Measurements from ENCODE around the gene GCK.

The GCK gene

DNA sequence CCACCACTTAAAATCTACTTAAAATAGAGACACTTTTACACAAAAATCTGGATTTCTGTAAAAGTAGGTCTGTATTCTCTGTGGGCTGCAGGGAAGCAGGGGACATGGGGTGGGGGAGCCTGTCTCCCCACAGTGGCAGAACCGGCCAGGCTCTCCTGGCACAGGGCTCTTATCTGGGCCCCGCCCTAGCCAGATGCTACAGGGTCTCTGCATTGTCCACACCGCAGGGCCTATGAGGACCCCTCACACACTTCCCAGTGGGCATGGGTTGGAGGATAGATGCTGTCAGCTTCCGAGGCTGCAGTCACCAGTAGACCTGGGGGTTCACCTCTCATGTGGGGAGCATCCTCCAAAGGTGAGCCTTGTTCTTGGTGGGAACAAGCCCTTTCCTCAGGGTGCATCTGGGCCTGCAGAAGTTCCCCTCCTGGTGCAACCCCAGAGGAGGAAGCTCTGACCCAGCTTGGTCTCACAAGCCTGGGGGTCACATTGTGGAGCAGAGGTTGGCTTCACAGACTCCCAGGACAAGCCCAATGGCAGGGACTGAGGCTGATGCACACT lies 32.7 kb downstream of the GCK start:
- DNase-seq (ENCODE audit: low spot score) (no peak), FAIRE-seq (peak; percentile 27)

DNA sequence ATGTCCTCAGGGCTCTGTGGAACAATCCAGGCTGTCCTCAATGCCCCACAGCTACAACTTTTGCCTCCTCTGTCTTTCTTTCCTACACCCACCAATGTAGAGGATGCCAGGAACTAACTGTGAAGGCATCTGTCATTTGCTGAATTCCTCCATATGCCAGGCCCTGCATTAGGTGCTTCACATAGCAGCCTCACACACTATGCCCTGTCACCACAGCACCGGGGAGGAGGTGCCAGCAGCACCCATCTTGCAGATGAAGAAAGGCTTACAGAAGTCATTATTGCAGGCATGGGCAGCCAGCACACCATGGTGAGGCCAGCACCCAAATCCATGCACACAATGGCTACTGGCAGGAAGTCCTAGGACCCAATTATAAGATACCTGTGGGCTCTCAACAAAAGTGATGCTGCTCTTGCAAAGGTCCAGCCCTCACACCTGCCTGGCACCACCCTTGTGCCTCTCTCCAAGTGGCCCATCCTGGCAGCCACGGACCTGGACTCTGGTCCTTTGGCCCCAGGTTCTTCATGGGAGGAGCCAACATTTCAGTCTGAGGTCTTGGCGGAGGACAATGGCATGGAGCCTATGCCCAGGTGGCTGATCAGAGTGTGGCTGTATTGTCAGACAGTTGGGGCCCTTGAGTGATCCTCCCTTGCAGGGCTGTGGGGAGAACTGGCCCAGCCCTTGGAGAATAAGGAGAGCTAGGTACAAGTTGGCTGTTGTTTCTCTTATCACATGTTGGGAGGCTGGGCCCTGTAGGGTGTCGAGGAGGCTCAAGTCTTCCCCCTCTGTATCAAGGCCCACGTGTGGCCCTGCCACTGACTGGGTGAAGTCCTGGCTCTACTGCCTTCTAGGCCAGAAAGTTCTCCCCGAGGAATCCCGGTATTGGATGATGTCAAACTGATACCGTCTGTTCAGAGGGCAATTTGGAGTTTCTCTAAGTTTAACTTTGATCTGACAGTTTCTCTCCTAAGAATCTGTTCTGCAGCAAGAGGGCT lies 33.8 kb downstream of the GCK start:
- DNase-seq (ENCODE audit: low spot score) = no peak
- FAIRE-seq = peak; percentile 63

DNA sequence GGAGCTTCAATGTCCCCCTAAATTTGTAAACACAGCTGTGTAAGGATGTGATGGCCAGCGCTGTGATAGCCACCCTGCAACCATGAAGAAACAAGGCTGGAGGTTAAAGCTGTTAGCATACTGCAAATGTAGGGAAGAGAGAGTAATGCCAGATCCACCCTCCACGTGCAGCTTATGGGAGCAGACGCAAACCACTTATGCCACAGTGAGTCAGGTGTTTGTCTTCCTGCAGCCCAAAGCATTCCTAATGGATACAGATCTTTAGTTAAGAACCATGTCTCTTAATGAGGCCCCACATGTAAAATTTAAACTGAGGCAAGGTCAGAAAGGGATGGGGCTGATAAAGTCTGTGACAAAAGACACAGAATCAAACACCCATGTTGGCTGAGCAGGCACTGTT lies 34.5 kb downstream of the GCK start:
- DNase-seq (ENCODE audit: low spot score) = no peak

DNA sequence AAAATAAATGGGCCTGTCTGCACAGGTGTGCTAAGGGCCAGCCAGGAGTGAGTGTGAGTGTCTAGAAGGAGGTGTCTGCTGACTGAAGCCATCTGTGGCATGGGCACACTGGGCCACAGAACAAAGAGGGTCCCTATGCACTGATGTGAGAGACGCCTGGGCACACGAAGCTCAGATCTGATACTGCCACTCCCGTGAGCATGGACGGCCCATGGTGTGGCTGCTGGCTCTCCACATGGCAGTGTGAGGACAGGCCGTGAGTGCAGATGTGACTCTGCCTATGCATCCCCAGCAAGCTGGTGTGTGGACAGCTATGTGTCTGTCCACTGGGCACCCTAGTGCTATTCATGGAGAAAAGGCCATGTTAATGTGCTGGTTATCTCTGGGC lies 35.3 kb downstream of the GCK start:
- no peak for FAIRE-seq

More for the DNA sequence above, 34.5 kb downstream of the GCK start:
- FAIRE-seq = no peak

DNA sequence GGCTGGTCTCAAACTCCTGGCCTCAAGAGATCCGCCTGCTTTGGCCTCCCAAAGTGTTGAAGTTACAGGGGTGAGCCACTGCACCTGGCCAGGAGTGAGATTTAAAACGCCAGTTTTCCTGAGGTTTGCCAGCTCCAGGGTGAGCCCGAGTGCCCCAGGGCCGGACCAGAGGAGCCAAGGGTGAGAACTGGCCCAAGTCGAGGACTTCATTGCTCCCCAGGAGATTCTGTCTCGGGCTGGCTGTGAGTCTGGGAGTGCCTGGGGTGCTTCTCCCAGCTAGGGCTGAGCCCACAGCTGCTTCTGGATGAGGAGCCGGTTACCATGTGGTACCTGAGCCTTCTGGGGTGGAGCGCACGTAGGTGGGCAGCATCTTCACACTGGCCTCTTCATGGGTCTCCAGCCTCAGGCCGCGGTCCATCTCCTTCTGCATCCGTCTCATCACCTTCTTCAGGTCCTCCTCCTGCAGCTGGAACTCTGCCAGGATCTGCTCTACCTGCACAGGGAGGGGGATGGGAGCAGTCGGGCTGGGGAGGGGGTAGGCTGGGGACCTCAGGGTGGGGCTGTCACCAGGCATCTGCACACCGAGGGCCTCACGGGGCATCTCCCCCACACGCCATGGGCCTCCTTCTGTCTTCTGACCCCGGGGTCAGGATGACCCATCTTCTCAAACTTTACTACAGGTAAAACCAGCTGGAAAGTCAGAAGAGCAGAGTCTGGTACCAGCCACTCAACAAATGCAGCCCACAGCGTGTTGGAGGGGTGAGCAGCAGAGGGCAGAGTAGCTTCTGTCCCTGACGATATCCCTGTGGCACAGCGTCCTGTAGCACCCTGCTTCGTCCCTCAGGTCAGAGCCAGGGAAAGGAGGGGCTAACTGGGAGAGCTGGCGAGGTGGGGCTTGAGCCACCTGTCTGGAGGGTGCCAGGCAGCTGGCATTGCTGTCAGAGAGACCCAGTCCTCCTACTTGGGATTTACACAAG lies 36.0 kb downstream of the GCK start:
- peak; percentile 63 for FAIRE-seq

More for the DNA sequence above, 35.3 kb downstream of the GCK start:
- no peak for DNase-seq (ENCODE audit: low spot score)

DNA sequence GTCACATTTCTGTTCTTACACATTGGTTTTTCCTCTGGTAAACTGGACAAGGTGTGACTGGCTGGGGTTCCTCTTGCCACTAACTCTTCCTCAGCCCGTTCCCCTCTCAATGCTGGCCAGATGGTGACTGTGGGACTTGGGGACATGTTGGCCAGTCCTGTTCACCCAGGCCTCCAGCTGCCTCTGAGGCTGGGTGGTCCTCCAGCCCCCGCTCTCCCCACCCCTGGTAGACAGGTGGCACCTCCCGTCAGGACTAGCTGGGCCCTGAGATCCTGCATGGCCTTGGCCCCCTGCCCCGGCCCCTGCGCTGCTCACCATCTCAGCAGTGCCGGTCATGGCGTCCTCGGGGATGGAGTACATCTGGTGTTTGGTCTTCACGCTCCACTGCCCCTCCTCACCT lies 37.3 kb downstream of the GCK start:
- FAIRE-seq = peak; percentile 55
- DNase-seq (ENCODE audit: low spot score) = no peak

More for the DNA sequence above, 36.0 kb downstream of the GCK start:
- no peak for DNase-seq (ENCODE audit: low spot score)

DNA sequence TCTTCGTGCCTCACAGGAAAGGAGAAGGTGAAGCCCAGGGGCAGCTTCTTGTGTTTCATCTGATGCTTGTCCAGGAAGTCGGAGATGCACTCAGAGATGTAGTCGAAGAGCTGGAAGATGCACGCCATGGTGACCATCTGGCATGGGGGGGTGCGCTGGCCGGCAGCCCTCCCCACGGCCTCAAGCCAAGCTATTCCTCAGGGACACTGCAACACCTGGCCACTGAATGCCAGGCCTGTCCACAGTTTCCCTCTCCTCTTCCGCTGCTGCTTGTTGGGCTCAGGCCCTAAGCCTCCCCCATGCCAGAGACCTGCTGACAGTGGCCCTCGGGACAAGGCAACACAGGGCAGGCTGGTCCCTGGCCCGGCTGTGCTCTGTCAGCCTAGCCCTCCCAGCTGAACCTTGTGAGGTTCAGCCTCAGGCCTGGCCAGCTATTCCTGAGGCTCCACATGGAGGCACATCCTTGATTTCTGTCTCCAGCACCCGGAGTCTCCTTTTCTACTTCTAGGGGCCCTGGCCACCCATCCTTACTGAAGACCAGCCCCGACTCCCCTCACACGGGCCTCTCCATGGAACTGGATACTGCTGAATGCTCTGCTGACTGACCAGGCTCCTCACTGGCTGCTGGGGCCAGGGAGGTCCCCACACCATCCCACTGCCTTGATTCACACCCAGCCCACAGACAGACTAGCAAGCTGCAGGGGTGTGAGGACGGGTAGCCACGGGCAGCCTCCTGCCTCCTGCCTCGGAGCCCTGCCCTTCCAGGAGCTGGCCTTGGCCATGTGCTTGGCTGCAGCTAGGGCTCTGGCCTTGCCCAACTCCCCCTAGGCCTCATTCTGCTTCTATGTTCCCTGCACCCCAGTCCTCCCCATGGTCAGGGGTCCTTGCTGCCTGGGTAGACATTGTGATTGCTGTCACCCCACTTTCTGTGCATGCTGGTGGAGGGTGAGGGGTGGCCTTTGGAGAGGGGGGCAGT lies 38.0 kb downstream of the GCK start:
- no peak for DNase-seq (ENCODE audit: low spot score)
- FAIRE-seq = peak; percentile 73

DNA sequence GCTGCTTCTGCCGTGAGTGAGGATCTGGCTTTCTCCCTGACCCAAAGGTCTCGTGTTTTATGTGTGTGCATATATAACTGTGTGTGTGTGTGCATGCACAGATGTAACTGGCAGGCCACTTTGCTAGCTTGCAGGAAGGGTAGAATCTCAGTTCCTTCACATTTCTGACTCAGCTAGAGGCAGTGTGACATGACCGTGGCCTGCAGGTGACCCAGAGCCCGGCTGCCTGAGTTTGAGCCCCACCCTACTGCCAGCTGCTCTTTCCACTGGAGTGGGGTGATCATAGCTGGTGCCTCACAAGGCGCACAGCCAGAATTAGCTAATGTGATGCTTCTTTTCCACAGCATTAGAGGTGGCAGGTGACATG lies 38.8 kb downstream of the GCK start:
- FAIRE-seq (peak; percentile 48), DNase-seq (ENCODE audit: low spot score) (no peak)

DNA sequence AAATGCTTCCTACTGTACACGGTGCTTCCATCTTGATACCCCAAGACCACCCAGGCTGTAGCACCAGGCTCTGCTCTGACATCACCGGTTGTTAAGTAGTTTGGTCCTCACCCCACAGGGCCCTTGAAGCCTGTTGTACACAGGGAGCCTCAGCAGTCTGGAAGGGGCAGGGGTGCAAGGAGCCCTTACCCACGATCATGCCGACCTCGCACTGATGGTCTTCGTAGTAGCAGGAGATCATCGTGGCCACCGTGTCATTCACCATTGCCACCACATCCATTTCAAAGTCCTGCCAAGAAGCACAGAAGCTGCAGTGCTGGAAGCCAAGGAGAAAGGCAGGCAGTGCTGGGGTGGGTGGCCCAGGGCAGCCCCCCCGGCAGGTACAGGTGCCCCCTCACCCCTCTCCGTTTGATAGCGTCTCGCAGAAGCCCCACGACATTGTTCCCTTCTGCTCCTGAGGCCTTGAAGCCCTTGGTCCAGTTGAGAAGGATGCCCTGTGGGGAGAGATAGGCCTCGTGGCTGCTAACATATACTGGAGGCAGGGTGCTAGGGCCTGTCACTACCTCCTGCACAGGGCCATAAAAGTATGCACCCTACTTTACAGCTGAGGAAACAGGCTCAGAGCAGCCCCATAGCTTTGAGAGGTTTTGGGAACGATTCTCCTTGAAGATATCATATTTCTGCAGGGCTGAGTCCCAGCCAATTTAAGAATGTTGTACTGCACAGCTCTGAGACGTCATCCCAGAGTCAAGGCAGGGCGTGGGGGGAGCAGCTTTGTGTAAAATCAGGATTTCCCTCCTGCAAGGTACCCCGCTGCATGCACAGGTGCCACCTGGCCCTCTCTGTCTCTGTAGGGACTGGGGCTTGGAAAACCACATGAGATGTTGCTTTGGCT lies 39.4 kb downstream of the GCK start:
- no peak for DNase-seq (ENCODE audit: low spot score)
- FAIRE-seq = peak; percentile 61

DNA sequence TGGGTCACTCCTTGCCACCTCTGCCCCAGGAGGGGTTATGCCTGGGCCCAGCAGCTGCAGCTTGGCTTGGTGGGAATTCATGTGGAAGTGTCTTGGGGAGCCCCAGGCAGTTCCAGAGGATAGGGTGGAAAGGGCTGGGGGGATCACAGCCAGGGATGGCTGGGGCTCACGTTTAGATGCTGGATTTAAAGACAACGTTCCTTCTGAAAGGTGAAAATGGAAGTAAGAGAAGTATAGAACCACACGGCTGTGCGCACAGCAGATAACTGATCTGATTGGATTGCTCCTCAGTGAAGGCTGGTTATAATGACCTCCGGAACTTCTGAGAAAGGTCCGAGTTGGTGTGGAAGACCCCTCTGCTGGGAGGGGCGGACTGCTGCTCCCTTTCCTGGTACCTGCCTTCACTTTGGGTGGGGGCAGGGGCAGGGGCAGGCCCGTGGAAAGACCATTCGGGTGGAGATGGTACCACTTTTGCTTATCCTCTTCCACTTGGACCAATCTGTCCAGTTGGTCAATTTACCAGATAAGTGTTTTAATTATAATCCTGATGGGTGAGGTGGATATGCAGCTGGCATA lies 40.2 kb downstream of the GCK start:
- no peak for FAIRE-seq
- no peak for DNase-seq (ENCODE audit: low spot score)

DNA sequence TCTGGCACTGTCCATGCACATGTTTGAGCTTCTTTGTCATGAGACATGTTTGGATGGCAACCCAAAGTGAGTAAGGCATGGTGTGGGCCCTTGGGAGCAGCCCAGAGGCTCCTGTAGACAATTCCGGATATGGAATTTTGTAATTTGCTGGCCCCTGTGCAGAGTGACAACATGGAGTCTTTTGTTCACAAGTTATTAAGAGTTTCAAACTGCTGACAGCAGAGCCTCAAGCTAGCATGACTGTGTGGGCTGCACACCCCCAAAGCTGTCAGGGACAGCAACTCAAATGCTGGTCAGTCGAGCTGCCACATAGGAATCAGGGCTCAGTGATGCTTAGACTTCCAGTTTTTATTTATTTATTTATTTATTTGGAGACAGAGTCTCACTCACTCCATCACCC lies 41.1 kb downstream of the GCK start:
- DNase-seq (ENCODE audit: low spot score) (no peak), FAIRE-seq (no peak)

DNA sequence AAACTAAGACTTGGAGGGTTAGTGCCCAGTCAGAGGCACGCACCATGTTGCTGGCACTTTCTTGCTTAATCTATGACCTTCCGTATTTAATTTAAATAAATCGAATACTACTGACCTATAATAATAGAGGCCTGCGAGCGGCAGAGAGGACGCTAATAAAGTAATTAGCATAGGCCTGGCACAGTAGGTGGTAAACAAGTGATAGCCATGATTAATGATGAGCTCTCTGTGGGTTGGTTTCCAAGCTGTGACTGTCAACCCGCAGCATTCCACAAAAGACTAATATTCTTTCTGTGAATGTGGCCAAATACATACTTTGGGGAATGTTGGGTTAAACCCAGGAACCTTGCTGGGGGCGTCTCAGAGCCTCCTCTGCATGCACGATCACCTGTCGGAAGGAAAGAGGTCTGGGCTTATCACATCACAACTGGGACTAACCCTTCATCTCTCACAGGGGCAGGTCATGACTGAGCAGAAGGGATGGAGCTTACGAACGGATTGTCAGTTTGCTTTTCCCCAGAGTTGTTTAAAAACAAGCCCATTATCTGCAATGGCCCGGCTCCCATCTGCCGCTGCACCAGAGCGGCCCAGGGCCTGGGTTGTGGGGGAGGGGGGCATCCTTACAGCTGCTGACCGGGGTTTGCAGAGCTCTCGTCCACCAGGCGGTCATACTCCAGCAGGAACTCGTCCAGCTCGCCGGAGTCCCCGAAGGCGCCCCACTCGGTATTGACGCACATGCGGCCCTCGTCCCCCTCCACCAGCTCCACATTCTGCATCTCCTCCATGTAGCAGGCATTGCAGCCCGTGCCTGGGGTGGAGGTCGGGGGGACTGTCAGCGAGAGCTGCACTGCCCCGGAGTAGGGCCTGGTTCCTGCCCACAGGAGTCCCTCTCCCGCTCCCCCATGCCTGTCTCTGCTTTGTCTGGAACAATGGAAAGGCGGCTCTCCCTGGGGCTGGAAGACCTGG lies 41.9 kb downstream of the GCK start:
- peak; percentile 37 for FAIRE-seq

DNA sequence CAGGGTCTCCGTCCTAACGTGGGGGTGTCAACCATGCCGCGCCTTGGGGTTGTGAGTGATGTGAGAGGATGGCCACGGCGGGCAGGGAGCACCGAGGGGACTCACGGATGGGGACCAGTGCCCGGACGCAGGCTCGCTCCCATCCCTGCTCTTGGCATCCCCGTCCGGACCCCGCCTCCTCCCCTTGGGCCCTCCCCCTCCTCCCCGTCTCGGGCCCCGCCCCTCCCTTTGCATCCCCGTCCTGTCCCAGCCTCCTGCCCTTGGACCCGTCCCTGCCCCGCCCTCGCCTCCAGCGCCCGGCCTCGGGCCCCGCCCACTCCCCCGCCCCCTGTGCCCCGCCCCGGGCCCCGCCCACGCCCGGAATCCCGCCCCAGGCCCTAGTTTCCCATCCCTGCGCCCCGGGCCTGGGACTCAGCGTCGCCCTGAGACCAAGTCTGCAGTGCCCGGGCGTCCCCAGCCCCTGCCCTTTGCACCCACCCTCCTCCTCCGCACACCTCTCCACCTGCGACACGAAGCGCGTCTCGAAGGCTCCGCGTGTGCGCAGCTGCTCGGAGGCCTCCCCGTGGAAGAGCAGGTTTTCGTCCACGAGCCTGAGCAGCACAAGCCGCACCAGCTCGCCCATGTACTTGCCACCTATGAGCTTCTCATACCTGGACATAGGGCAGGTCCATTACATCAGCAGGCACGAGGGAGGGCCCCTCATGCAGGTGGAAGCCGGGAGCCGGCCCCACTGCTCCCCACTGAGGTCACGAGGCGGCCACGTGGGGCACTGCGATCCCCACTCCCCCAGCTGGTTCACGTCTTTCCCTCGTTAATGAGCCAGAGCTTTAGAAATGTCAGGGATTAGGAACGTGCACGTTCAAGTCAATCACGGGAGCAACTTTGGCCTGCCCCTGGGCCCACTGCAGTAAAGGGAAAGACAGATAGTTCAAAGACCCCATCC lies 43.0 kb downstream of the GCK start:
- FAIRE-seq = no peak
- DNase-seq (ENCODE audit: low spot score) = peak; percentile 50

More for the DNA sequence above, 41.9 kb downstream of the GCK start:
- DNase-seq (ENCODE audit: low spot score) = no peak

DNA sequence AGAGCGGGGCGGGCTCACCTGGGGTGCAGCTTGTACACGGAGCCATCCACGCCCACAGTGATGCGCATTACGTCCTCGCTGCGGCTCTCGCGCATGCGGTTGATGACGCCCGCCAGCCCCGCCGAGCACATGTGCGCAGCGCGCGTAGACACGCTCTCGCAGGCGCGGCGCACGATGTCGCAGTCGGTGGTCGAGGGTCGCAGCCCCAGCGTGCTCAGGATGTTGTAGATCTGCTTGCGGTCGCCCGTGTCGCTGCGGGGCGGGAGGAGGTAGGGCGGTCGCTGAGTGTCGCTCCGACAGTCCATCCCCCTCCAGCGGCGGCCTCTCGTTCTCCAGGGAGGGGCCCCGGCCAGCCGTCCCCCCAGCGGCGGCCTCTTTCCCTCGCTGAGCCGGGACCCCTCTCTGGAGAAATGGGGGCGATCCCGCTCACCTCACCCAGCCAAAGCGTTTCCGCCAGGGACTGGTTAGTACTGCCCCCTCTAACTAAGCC lies 43.7 kb downstream of the GCK start:
- DNase-seq (ENCODE audit: low spot score) (no peak), FAIRE-seq (peak; percentile 87)

DNA sequence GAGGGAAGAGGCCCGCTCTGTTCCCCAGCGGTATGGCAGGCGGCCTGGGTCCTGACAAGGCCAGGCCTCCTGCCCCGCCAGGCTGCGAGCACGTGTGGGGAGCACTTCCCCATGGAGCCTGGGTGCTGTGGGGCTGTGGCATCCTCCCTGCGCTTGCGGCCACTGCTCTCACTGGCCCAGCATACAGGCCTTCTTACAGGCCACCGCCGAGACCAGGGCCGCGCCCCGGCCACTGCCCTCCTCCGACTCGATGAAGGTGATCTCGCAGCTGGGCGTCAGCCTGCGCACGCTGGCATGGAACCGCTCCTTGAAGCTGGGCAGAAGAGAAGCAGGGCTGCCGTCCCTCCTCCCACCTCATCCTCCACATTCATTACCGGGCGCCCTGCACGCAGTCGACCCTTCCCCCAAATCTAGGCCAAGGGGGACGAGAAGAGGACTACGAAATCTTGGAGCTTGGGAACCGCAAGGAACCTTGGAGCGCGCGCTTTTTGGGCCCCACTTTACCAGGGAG lies 44.2 kb downstream of the GCK start:
- FAIRE-seq (no peak), DNase-seq (ENCODE audit: low spot score) (no peak)

DNA sequence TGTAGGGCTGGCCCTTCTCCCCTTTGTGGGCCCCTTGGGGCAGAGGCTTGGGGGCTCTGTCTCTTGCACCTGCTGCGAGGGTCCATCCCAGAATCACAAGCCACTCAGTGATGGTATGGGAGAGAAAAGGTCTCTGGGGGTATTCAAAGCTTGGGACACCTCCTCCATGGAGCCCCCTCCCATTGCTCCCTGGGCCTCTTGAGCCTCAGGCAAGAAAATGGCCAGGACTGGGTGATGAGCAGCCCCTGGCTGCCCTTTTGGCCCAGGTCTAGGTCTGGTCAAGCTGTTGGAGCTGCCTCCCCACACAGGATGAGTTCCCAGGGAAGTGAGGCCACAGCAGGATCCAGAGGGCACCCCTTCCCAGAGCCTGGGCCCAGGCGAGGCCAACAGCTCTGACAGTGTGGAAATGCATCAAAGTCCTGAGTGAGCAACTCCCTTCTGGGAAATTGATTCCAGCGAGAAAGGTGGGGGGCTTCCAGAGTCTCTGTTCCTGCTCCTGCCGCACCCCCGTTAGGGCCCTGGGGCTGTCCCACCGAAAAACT lies 44.7 kb downstream of the GCK start:
- DNase-seq (ENCODE audit: low spot score) = no peak

More for the DNA sequence above, 44.7 kb downstream of the GCK start:
- no peak for FAIRE-seq

Data from urothelium cell line (cell line).